GM18519 (cell line): ENCODE results near the gene CELF4.

ENCODE experiments used
- ATAC-seq: cut with Tn5 transposase; IDR thresholded peaks from one replicate; pipeline ENCODE4 v1.9.1; 2021; ENCODE audit warnings: mild to moderate bottlenecking, moderate library complexity; ENCODE audit not compliant: unreplicated experiment, low FRiP score

The CELF4 gene

DNA sequence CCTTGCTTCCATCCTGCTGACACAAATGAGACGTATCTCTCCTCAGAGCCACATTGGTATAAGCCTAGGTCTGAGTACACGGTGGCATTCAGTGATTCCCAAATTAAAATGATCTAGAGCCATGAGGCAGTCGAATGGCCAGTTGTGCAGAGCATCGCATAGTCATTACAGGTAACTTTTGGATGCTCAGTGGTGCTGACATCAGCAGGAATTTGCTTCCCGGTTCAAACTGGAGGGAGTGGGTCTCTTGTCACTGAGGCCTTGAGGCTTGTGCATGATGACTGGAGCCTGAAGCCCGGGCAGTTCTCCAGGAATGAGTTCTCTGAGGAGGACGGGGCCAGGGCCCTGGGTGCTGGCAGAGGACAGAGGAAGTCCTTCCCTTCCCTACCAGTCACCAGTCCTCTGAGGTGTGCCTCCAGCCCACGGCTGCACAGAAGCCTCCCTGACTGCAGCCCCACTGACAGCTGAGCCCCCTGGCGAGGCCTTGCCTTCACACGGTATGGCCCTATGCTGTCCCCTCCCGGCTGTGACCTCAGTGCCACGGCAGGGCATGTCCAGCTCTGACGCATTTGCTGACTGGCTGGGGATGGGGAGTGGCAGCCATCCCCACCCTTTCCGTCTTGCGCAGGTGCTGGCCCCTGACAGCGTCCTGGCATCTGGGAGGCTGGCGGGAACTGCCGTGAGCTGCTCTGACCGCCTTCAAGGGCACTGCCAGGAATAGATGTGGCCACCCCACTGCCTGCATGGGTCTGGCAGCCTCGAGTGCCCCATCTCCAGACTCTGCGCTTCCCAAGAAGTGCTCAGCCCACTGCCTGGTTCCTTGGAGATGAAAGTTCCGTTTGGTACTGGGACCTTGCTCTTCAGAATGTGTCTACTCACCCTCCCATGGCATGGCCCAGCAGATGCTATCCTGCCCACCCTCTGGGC lies 117.4 kb downstream of the CELF4 start:
- no peak for ATAC-seq

DNA sequence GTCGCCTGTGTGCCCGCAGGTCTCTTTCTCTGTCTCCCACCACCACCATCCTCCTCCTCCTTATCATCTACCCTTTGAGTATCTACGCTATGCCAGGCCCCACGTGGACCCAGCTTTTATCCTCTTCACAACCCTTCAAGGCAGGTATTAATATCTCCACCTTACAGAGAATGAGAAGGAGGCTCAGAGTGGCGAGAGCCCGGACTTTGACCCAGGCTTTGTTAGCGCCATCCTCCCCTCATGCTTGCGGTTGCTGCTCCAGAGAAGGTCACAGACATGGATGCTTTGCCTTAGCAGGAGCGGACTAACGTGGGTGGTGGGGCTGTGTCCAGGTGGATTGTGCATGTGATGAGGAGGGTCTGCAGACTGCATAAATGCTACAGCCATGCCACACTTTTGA lies 119.8 kb downstream of the CELF4 start:
- ATAC-seq, result no peak

DNA sequence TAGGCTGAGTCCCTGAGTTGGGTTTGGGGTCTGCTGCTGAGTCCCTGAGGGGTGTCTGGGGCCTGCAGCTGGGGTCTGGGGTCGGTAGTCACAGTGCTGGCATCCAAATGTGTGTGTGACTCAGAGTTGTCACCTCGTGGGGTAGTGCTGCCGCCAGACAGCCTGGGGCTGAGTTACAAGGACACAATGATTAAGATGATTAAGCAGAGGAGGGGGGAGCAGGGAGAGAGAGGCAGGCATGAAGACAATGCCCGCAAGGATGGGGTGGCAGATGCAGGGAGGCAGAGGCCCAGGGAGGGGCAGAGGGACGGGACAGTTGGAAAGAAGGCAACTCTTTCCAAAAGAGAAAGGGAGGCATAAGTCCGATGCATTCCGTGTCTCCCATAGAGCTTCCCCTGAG lies 120.2 kb downstream of the CELF4 start:
- no peak for ATAC-seq

DNA sequence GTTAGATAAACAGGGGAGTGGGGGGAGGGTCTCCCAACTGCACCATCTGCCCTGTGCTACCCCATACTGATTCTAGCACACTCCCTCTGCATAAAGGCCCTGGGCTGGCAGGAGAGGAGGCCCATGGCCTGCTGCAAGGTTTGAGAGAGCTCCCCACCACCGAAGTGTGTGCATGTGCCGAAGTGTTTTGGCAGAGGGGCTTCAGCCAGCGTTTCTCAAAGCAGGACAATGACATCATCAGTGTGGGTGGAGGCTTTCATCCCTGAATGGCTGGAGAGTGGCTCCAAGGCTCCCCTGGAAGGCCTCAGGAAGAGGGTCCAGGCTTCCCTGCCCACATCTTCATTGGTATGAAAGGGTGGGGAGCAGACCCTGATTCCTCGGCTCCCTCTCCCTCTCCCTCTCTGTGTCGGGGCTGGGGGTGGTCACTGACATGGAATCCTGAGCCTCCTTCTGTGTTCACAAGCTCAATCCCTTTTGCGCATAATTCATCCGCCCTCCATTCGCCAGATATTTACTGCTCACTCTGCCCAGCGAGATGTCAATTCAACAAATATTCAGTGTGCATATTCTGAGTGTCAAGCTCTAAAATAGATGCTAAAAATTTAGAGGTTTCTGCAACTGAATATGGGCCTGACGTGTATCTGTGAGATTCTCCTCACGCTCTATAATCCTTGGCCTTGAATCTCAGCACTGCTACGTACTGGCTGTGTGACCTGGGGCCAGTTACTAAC lies 122.1 kb downstream of the CELF4 start:
- no peak for ATAC-seq

DNA sequence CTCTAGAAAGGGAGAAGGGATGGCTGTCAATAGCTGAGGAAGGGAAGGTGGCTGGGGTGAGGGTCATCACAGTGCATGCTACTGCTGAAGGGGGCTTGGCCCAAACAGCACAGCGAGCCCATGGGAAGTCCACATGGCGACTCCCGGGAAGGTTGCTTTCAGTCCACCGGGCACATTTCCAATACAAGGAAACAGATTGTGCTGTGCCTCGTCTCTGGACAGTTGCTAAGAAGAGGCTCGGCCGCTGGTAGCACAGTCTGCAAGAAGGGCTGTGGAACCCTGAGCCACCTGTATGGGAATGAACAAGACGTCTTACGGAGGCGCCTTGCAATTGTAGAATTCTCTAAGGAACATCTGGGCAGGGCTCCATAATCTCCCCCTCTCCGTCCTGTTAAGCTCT lies 123.1 kb downstream of the CELF4 start:
- no peak for ATAC-seq

DNA sequence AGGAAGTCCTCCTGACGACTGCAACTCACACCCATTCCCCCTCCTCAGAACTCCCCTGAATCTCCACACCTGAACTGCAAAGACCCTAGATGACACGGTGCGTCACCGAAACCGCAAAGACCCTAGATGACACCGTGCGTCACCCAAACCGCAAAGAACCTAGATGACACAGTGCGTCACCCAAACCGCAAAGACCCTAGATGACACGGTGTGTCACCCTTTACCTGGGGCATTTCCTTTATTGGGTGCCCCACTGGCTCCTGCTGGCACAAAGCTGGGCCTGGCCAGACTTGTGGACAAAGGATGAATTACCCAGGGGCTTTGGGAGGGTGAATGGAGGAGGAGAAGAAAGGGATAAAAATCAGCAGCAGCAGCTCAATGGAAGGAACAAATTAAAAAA lies 123.8 kb downstream of the CELF4 start:
- ATAC-seq, result no peak

DNA sequence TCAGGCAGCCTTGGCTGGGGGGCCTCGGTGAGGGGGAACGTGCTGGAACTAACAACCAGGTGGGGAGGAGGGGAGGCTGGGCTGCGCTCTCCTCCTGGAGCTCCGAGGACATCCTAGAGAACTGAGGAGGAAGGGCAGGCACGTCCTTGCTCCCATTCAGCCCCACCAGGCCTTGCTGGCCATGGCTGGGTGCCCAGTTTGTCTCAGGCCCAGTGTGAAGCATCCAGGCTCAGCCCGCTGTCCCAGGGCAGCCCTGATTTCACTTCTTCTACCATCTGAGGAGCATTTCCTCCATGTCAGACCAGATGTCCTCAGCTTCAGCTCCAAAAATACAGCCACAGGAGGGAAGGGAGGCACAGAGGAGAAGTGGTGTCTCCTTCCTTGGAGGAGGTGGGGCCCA lies 125.4 kb downstream of the CELF4 start:
- ATAC-seq, result no peak

DNA sequence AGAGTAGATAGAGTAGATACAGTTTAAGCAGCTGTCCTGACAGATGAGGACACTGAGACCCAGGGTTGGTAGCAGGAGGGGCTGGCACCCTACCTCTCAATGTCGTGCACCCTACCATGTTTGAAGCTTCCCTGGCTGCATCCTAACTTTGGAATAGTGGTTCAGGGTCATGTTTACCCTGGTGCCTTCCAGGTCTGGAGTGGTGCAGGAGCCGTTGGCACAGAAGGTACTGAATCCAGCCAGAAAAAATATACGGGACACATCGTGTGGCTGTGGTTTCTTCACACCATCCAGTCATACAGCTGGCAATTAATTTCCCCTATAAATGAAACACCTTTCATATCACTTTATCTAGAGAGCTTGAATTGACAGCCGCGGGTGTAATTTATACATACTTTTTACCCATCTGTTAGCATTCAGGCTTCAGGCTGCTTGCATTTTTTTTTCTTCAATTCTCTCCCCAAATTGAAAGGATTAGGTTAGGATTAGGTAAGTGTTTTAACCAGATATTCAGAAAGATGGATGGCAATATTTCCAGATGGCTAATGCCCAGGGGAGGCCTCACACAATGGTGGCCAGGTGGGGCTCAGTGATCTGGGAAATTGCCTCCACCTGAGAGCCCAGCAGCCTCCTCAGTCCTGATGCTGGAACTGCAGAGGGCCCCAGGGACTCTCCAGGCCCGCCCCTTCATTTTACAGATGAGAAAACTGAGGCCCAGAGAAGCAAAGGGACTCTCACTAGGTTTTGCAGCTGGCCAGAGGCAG lies 127.0 kb downstream of the CELF4 start:
- no peak for ATAC-seq

DNA sequence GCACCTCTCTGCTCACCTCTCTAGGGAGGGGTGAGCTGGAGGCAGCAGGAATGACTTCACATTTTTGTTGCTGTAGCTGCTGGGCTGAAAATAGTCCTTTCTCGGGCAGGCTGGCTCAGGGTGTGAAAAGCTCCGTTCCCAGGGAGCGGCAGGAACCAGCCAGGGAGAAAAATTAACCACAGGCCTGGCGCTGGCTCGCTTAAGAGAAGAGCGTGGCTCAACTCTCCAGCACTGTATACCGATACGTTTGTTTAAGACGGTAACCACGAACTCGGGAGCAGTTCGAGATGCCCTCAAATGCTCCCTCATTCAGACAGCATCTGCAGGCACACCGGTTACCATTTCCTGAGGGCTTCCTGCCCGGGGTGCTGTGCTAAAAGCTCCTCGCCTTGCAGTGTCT lies 129.6 kb downstream of the CELF4 start:
- ATAC-seq, result no peak

DNA sequence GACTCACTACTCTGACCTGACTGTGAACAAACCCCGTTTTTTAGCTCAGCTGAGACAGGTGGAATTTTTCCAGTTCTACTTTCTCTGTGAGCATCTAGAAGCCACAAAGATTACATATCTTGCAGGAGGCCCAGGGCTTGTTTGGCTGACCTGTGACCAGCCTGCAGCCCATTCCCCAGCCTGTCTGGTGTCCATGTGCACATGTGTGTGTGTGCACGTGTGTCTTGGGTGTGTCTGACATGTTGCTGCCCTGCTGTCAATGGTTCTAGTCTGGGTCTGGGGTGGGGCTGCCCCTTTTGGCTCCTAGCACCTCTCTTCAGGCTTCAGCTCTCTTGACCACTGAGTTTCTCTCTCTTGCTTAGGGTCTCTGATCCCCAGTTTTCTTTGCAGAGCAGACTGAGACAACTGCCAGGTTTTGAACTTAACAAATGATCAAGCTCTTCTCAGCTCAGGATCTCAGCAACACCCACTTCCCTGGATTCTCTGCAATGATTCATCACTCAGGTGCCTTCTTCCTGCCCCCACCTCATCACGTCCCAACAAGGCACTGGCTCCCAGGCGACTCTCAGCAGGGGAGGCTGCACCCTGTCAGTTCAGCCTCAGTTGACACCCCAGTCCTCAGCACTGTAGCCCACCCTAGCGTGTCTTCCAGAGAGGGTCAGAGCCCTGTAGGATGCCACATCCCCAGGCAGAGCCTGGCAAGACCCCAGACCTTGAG lies 130.3 kb downstream of the CELF4 start:
- no peak for ATAC-seq

DNA sequence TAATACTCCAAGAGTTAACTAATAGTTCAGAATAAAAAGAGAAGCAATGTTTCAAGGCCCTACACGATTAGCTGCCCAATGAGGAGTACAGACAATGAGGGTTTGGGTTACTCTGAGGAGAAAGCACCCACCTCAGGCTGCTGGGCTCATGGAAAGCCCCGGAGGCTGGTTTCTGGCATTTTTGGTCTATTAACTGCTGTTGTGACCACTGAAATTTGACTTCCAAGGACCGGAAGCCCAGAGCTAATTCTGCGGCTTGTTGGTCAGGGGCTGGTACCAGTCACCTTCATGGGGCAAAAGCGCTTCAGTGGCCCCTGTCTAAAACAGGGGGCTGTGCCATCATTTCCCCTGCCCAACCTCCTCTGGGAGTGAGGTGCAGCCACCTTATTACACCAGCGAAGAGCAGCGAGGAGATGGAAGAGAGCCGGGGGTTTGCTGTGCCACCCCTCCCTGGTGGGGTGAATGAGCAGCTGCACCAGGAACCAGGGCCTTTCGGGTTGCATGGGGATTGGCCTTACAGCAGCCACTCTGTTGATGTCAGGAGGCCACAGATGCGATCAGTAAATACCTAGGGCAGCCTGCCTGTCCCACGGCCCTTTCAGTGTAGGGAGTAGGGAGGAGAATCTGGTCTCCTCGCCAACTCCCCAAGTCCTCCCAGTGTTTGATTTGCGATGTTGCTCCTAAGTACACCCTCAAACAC lies 131.3 kb downstream of the CELF4 start:
- ATAC-seq, result no peak

DNA sequence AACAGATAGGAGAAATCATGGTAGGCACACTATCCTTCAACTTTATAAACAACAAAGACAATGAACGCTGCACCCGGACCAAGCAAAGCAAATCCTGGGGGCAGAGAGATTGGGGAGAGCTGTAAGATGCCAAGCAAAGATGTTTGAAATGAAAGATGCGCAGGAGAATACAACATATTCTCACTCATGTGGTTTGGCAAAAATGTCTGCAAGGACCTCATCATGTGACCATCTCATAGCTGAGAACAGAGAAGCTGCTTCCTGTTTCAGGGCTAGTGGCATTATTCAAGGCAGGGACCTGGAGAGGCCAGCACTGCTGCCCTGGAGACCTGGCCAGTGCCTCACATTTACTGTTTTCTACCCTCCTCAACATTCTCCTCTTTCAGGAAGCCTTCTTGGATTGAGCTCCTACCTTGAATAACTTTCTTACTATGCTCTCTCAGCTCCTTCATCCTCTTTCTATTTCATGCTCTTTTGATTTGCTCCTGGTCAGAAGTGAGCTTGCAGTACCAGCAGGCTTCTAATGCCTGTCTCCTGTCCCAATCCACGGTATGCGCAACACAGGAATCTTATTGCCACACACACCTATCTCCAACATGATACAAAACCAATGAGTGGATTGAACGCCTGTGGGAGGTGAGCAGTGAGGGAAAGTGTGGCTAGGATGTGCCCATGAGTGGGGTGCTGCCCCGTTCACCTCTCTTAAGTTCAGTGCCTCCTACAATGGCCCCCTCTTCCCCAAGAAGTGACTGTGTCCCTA lies 133.0 kb downstream of the CELF4 start:
- ATAC-seq, result no peak

DNA sequence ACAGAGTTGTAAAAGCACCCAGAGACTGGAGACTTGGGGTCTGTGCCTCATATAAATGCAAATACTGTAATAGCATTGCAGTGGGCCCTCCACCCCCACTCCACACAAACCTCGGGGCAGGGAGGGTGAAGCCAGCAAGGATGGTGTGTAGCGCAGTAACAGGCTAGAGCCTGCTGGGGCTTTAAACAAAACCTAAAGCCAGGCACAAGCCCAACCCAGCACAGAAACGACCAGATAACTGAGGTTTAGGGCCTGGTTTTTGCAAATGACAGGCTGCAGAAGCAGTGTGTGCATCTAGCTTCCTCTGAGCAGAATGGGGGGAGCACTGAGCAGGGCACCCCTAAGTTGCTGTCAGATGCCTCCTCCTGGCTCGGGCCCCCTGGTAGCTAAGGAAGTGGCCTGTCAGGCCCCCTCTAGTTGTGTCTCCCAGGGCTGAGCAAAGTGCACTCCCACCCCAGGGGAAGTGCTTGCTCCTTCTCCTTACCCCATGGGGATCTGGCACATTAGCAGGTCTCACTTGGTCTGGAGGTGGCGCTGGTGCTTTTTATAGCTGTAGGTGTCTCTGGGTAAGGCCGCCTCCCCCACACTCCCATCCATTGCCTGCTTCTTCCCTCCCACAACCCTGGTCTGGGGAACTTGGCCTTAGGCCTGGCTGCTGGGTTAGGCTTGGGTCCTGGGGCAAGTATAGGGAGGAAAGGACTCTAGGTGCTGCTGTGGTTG lies 135.1 kb downstream of the CELF4 start:
- ATAC-seq, result no peak

DNA sequence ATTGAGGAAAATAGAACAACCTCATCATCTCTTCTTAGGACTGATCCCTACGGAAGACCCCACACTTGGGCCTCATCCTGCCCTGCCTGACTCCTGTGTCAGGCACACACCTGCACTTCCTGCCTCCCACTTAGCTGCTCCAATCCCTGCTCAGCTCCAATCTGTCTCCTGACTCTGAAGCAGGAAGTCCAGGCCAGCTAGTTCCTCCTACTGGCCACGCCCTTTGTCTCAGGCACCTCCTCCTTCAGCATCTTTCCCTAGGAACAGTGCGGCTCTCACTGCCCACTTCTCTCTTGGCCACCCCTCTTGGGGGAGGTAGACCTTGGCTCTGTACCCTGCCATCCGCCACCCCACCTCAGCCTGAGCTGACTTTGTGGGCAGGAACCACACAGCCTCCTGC lies 135.8 kb downstream of the CELF4 start:
- ATAC-seq, result no peak

DNA sequence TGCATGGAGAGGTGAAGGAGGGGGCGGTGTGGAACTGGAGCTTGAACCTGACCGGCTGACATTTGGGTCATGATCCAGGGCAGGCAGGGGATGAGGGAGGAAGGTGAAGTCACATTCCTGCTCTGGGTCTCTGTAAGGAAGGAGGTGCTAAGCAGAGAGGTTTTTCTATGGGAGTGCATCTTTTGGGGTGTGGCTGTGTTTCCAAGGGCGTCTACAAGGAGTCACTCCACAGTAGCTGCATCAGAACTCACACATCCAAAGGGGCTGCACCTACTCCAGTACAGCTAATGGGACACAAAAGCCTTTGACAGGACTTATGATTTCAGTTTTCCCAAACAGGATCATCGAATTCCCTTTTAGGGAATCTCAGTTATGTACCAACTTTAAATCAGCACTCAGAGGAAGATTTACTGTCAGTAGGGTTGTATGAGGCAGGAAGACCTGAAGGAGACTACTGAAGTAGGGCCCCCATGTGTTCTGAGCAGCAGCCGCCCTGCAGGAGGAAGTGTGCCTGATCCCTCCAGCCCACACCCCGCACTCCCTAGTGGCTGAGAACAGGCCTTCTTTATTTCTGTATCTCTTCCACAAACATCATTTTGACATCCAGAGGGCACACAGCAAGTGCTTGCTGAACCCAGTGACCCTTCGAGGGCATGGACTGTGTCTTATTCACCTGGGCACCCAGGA lies 137.2 kb downstream of the CELF4 start:
- ATAC-seq, result no peak

DNA sequence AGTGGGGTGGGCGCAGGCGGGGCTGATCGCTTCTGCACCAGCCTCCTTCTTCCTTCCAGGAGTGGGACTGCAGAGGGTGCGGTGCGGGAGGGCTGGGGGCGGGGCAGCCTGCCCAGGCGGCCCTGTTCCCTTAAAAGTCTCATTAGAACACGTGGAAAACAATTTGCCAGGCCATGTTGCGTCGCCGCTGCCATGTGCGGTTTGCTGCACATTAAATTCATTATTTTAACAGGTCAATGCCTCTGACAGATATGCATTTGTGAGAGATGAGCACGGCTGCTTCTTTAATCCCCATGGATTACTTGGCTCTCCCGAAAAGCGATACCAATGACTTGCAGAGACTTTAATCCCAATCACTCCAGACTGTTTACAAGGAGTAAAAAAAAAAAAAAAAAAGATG lies 139.0 kb downstream of the CELF4 start:
- ATAC-seq, result no peak

DNA sequence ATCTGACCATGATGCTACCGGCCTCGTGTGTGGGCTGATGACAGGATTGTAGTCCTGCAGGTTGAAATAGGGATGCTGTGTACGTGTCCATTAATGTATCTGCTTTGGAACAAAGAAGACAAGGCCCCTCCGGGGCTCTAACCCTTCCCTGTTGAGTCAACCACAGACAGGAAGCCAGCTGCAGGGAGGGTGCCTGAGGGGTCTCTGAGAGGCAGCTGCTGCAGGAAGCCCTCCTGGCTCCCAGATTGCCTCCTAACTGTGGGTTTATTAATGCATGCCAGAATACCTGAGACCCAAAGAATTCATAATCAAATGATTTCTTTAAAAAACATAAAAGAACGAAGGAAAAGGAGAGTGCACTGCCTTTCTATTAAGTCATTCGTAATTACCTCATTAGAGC lies 140.4 kb downstream of the CELF4 start:
- no peak for ATAC-seq

DNA sequence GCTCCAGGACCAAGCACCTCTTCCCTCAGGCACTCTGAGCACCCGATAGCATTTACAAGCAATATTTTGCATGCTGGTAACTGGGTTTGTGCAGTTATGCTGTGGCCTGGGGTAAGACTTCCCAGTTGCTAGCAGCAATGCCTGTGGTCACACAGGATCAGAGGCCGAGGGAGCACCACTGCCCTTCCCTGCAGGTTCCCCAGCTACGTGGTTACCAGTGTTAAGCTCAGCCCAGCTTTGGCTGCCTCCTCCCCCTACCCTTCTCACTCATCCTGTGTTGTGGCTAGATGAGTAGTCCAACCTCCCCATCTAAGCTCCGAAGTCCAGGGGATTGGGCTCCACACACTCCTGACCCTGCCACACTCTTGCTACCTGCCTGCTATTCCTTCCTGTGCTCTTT lies 141.1 kb downstream of the CELF4 start:
- ATAC-seq, result no peak
